HFF-Myc (cell line): Measurements from ENCODE around the gene BICDL2.
A peak's percentile ranks its signal among the peaks of the same experiment; 100 is the strongest.

Source experiments
- DNase-seq: peaks from one replicate; pipeline ENCODE4 v3.0.0-alpha.2; 2011; ENCODE audit warnings: low read depth; ENCODE audit errors: extremely low read depth
- H3K4me3 ChIP-seq: replicated peaks from 2 replicates; pipeline ENCODE4 v1.5.1; 2011; ENCODE audit warnings: low read depth, mild to moderate bottlenecking, control low read depth, low read length
- TF ChIP-seq, protein P1 (sequence below): IDR thresholded peaks from 2 replicates; pipeline ENCODE4 v1.5.1; 2012; ENCODE audit warnings: mild to moderate bottlenecking, low read depth, low read length, control low read depth; ENCODE audit errors: missing control alignments

Gene BICDL2

DNA sequence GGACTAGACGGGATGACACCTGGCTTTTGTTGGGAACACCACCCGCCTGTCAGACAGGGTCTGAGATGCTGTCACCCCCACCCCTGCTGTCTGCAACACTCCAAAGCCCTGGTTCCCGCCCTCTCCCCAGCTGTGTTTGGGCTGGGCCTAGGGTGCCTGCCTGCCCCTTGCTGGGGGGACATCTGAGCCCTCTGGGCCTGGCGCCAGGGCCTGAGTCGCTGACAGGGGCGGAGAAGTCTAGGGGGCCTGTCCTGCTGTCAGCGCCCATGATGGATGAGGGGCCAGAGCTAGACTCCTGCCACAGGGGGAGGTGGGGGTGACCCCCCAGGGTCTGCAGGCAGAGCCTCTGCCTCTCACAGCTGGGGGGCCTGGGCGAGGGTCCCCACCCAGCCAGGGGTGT, 48.9 kb downstream of the BICDL2 start:
- TF ChIP-seq, protein P1, sequence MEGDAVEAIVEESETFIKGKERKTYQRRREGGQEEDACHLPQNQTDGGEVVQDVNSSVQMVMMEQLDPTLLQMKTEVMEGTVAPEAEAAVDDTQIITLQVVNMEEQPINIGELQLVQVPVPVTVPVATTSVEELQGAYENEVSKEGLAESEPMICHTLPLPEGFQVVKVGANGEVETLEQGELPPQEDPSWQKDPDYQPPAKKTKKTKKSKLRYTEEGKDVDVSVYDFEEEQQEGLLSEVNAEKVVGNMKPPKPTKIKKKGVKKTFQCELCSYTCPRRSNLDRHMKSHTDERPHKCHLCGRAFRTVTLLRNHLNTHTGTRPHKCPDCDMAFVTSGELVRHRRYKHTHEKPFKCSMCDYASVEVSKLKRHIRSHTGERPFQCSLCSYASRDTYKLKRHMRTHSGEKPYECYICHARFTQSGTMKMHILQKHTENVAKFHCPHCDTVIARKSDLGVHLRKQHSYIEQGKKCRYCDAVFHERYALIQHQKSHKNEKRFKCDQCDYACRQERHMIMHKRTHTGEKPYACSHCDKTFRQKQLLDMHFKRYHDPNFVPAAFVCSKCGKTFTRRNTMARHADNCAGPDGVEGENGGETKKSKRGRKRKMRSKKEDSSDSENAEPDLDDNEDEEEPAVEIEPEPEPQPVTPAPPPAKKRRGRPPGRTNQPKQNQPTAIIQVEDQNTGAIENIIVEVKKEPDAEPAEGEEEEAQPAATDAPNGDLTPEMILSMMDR, result no peak
- no peak overlapping the region for H3K4me3 ChIP-seq
- DNase-seq, result no peak

- no peak overlapping the region for H3K4me3 ChIP-seq
- TF ChIP-seq, protein P1, result no peak
- no peak for DNase-seq
Measured at GRCh38 chr16:2987286-2987685, 49.5 kb downstream of the BICDL2 start.

DNA sequence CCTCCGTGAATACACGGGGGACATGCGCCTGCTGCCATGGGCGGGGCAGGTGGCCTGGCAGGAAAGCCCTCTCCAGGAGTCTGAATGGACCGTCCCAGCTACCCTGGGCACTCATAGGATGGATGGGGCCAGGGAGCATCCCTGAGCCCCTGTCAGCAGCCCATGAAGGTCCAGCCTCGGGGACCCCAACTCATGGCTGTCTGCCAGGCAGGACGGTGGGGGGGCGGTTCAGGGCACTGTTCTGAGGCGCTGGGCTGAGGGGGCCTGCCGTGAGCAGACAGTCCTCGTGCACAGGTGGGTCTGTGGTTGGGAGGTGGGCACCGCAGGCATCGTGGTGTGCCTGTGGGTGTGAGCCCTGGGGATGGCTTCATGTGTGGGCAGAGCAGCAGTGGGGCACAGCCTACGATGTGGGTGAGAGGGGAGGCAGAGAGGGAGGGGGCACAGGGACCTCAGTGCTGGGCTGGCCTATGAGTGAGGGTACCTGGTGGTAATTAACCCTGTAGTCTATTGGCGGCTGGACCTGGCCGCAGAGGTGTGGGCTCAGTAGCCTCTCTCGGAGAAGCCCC, 50.0 kb downstream of the BICDL2 start:
- TF ChIP-seq, protein P1, result no peak
- no peak for DNase-seq
- H3K4me3 ChIP-seq, result no peak overlapping the region

GRCh38 chr16:2985893-2986355, 50.8 kb downstream of the BICDL2 start:
- TF ChIP-seq, protein P1, result no peak
- H3K4me3 ChIP-seq, result no peak overlapping the region
- no peak for DNase-seq

DNA sequence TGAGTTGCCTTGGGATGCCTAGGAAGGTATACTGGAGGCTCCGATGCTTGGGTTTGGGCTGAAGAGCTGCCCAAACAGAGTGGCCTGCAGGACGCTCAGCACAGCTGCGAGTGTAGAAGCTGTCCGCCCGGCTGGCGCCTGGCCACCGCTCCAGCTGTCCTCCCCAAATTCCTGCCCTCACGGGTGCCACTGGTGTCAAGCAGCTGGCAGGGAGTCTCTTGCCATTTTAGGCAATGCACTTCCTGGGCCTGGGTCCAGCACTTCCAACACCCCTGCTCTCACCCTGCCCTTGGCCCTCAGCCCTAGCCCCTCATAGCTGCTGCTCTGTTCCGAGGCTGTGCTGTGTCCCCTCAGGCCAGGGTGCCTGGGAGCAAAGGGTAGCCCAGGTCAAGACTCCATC, 51.3 kb downstream of the BICDL2 start:
- DNase-seq, result no peak
- TF ChIP-seq, protein P1, result no peak
- H3K4me3 ChIP-seq, result no peak overlapping the region

DNA sequence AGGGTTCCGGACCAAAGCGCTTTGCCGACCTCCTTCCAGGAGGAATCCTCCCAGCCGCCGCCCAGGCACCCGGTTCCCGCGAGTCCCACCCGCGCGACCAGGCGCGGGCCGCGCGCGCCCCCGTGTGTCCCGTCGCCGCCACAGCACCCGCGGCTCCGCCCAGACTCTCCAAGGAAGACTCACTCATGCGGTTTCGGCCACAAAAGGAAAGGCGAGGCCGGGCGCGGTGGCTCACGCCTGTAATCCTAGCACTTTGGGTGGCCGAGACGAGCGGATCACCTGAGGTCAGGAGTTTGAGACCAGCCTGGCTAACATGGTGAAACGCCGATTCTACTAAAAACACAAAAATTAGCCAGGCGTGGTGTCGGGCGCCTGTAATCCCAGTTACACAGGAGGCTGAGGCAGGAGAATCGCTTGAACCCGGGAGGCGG, 53.0 kb downstream of the BICDL2 start:
- no peak for DNase-seq
- no peak overlapping the region for H3K4me3 ChIP-seq
- TF ChIP-seq, protein P1, result peak; percentile 72

GRCh38 chr16:2982402-2982801, 54.3 kb downstream of the BICDL2 start:
- TF ChIP-seq, protein P1, result no peak
- no peak overlapping the region for H3K4me3 ChIP-seq

More at GRCh38 chr16:2982402-2982801, 54.3 kb downstream of the BICDL2 start:
- DNase-seq, result no peak
